ENCODE measurements around the gene PAIP1. TPM values are rescaled to one million over a fixed set of nuclear protein-coding genes. Genes with fewer than 3 reads are reported as not detected.
"Not testable (repeated sequence)": the region's sequence is repeated elsewhere in the genome, so short reads cannot be mapped to it uniquely, and the experiment has no call there.

Gene PAIP1
- total RNA-seq, 1 donor from 2014 or later = 74.2 TPM

- DNase-seq (ENCODE audit: low read depth in 2 of 2) = no peak
Observed at GRCh38 chr5:43572357-43572756, 15.5 kb upstream of the PAIP1 start.

GRCh38 chr5:43571237-43571636, 14.4 kb upstream of the PAIP1 start:
- DNase-seq (ENCODE audit: low read depth in 2 of 2) = no peak

GRCh38 chr5:43570450-43571158, 13.7 kb upstream of the PAIP1 start:
- no peak for DNase-seq (ENCODE audit: low read depth in 2 of 2)

- peak in 1 of 2 donors; percentile 3 for DNase-seq (ENCODE audit: low read depth in 2 of 2)
Observed at GRCh38 chr5:43569236-43569746, 12.4 kb upstream of the PAIP1 start.

- DNase-seq (ENCODE audit: low read depth in 2 of 2) = no peak
Observed at GRCh38 chr5:43567967-43568366, 11.1 kb upstream of the PAIP1 start.

DNA sequence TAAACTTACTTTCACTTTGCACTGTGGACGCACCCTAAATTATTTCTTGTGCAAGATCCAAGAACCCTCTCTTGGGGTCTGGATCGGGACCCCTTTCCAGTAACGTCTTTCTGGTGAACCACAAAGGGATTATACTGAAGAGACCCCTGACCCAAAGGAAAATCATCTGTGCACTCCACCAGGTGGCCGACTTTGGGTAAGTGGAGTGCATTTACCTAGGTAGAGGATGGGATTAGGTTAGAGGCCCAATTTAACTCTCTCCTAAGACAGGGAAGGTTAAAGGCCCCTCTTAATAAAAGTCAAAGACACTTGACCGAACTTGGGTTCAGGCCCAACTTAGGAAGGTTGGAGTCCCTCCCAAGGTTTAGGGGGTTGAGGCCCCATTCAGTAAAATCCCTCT, 8.2 kb upstream of the PAIP1 start:
- DNase-seq (ENCODE audit: low read depth in 2 of 2) = no peak

DNA sequence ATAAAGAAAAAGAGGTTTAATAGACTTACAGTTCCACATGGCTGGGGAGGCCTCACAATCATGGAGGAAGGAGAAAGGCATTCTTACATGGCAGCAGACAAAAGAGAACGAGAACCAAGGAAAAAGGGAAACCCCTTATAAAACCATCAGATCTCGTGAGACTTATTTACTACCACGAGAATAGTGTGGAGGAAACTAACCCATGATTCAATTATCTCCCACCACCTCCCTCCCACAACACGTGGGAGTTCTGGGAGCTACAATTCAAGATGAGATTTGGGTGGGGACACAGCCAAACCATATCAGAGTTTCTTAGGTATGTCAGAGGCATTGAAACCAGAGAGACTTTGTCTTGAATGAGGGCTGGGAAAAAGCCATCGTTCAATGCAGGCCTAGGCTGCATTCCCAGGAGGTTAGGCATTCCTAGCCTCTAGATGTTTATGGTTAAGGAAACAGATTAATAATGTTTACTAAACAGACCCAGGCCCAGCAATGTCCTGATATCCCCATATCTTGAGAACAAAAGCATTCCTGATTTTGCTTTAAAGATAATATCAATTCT, 7.5 kb upstream of the PAIP1 start:
- no peak for DNase-seq (ENCODE audit: low read depth in 2 of 2)

DNA sequence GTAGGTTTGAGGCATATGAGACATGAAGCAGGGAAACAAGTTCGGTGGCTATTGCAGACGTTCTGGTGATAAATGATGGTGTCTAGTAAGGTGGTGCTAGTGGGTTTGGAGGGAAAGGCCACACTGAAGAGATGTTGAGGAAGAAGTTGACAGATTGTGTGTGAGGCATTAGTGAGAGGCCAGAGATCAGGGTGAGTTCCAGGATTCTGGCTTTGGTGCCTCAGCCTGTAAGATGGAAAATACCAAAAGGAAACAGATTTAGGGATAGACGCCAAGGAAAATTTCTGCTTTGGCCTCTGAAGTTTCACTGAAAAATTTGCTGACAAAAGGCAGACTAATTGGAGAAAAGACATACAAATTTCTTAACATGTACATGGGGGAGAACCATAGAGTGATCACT, 6.4 kb upstream of the PAIP1 start:
- peak in 1 of 2 donors; percentile 39 for DNase-seq (ENCODE audit: low read depth in 2 of 2)

DNA sequence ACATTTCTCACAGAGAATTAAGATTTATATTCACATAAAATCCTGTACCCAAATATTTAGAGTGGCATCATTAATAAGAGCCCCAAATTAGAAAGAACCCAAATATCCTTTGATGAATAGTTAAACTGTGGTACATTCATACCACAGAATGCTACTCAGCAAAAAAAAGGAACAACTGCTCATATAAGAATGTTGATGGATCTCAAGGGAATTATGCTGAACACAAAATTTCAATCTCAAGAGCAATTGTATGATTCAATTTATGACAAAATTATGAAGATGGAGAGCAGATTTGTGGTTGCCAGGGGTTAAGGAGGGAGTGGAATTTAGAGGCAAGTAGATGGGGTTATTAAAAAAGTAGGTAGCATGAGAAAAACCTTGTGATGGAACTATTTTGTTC, 4.5 kb upstream of the PAIP1 start:
- no peak for DNase-seq (ENCODE audit: low read depth in 2 of 2)

DNA sequence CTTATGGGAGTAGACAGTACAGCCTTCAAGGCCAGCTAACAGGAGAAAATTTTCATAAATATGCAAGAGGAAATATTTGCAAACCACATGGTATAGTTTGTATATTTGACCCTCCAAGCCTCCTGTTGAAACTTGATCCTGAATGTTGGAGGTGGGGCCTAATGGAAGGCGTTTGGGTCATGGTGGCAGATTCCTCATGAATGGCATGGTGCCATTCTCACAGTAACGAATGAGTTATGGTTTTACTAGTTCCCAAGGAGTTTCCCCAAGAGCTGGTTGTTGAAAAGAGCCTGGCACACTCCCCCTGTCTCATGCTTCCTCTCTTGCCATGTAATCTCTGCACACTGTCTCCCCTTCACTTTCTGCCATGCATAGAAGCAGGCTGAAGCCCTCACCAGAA, 3.3 kb upstream of the PAIP1 start:
- no peak for DNase-seq (ENCODE audit: low read depth in 2 of 2)

DNA sequence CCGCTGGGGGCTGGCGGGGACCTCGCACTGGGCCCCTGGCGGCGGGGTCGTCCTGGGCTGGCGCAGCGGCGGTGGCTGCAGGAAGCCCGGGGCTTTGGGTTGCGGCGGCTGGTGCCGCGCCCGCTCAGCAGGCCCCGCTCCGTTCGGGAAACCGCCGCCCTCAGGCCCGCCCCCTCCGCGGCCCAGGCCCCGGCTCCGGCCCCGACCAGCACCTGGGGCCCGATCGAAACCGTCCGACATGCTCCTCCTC, 345 bp downstream of the PAIP1 start:
- not testable (repeated sequence) for DNase-seq (ENCODE audit: low read depth in 2 of 2)

DNA sequence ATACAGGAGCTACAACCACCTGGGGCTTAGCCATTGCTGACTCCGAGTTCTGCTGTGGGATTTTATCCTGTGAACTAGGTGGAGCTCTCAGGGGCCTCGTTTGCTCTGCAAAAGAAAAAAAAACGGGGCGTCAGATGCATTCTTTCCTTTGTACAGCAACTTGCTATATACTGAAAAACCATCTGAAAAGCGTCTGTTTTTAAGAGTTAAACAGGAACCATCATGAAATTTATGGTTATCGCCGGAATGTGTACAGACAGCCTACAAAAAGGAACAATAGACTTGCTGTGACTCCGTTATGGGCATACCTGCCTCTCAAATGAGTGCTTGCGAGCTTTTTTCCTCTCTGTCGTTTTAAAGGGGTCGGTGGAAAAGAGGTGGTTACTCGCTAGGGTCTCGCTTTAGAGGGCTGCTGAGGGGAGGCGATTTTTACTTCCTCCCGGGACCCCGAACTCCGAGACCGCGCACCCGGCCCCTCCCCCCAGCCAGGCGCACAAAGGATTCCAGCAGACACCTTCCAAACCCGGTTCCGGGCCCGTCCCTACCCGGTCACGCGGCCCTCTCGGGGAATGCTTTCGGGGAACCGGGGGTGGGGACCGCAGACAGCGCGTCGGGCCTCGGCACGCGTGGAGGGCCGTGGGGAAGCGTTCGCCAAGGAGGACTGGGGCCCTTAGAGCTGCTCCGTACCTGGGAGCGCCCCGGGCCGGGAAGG, 826 bp downstream of the PAIP1 start:
- peak; percentile 25 to 50 for DNase-seq (ENCODE audit: low read depth in 2 of 2)

DNA sequence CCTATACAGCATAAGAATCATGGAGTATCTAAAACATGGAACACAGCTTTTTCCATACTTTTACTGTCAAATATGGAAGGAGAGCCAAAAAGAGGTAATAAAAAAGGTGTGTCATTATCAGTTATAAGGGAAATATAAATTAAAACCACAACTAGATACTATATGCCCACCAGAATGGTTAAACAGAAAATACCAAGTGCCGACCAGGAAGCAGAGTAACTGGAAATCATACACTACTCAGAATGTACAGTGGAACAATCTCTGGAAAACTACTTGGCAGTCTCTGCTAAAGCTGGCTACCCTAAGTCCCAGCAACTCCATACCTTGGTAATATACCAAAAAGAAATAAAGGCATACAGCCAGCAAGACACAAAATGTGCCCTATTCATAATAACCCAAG, 2.4 kb downstream of the PAIP1 start:
- no peak for DNase-seq (ENCODE audit: low read depth in 2 of 2)

GRCh38 chr5:43553381-43553780, 3.5 kb downstream of the PAIP1 start:
- no peak for DNase-seq (ENCODE audit: low read depth in 2 of 2)

DNA sequence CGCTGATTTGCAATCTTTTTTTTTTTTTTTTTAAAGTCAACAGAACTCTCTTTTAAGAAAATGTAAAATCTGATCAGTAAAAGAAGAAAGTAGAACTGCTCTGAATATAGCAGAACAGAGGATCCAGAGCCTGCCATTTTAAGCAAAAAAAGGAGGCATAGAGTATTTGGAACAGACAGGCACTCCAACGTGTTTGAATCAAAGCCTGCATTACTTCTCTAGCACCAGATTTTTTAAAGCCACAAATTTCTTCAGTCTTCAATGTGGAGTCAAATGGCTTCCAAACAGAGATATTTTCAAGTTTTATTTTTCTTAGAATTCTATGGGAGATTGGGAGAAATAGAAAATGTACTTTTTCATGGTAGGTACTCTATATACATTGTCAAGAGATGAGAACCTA, 5.1 kb downstream of the PAIP1 start:
- DNase-seq (ENCODE audit: low read depth in 2 of 2) = no peak

DNA sequence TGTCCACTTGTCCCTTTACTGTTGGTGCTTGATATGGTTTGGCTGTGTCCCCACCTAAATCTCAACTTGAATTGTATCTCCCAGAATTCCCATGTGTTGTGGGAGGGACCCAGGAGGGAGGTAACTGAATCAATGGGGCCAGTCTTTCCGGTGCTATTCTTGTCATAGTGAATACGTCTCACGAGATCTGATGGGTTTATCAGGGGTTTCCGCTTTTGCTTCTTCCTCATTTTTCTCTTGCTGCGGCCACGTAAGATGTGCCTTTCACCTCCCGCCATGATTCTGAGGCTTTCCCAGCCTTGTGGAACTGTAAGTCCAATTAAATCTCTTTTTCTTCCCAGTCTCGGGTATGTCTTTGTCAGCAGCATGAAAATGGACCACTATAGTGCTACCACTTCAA, 7.6 kb downstream of the PAIP1 start:
- DNase-seq (ENCODE audit: low read depth in 2 of 2) = not testable (repeated sequence)

- no peak for DNase-seq (ENCODE audit: low read depth in 2 of 2)
Observed at GRCh38 chr5:43548358-43548757, 8.5 kb downstream of the PAIP1 start.

GRCh38 chr5:43547532-43547931, 9.3 kb downstream of the PAIP1 start:
- no peak for DNase-seq (ENCODE audit: low read depth in 2 of 2)

GRCh38 chr5:43543434-43543833, 13.4 kb downstream of the PAIP1 start:
- no peak for DNase-seq (ENCODE audit: low read depth in 2 of 2)

DNA sequence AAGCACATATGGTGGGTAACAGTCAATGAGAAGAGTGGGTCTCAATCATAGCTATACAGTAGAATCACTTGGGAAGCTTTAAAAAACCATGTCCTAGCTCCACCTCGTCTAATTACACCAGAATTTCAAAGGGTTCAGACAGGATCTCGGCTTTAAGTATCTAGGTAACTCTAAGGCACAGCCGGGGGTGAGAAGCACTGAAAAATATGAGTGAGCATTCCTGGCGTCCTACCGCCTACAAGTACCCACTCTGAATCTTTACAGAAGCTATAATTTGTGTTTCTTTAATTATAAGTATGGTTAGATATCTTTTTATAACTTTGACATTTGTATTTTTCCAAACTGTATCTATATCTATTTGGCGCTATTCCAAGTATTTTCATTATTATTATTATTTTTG, 16.1 kb downstream of the PAIP1 start:
- DNase-seq (ENCODE audit: low read depth in 2 of 2) = no peak

GRCh38 chr5:43536972-43537371, 19.9 kb downstream of the PAIP1 start:
- DNase-seq (ENCODE audit: low read depth in 2 of 2) = no peak

GRCh38 chr5:43533646-43534045, 23.2 kb downstream of the PAIP1 start:
- no peak for DNase-seq (ENCODE audit: low read depth in 2 of 2)

DNA sequence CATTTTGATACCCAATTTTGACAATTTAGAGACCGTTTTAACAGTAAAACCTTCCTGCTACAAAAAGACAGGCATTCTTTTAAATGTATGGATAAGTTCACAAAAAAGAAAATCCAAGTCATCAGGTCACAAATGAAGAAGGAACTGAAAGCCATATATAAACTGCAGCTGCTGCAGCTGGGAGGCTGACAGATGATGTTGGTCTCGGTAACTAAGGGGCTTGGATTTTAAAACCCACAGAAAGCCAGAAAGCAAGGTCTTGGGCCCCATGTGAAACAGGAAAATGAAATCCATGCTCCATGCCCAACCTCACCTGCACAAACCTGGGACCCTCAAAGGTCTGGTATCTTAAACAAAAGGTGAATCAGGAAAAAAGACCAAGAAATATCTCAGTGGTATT, 26.2 kb downstream of the PAIP1 start:
- DNase-seq (ENCODE audit: low read depth in 2 of 2) = no peak
